Hepatocyte (in vitro differentiated cells): ENCODE measurements around the gene UBE2E1.

Experiments used
- EZH2 ChIP-seq: fragments of 200-600 bp; sonication (generic); IDR thresholded peaks from 2 replicates; pipeline ENCODE4 v1.6.1; 2016; ENCODE audit warnings: antibody characterized with exemption, mild to moderate bottlenecking, borderline replicate concordance
- EZH2phosphoT487 ChIP-seq: fragments of 200-600 bp; sonication (generic); IDR thresholded peaks from one replicate; pipeline ENCODE4 v1.6.1; 2018; ENCODE audit warnings: antibody characterized with exemption, mild to moderate bottlenecking, low read depth, moderate library complexity; ENCODE audit not compliant: unreplicated experiment, severe bottlenecking
- TF ChIP-seq, protein P1 (sequence below): fragments of 200-600 bp; sonication (generic); IDR thresholded peaks from 2 replicates; pipeline ENCODE4 v1.5.1; 2016; ENCODE audit warnings: antibody characterized with exemption, mild to moderate bottlenecking; ENCODE audit not compliant: poor library complexity

DNA sequence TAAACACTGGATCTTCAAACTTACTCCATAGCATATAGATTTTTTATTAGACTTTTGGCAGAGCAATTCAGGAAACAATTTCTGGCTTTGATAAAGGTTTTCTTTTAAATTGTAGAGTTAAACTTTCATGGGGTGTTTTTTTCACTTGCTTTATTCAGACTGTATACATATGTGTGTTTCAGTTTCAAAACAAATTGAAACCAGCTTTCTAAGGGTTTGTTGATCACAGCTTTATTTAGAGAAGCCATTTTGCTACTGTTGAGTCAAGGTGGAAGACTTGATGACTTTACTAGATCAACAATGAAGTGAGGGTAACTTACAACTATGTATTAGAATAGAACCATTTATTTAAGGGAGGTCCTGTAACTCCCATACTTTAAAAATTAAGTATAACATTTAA, 6.2 kb downstream of the UBE2E1 start:
- TF ChIP-seq, protein P1, sequence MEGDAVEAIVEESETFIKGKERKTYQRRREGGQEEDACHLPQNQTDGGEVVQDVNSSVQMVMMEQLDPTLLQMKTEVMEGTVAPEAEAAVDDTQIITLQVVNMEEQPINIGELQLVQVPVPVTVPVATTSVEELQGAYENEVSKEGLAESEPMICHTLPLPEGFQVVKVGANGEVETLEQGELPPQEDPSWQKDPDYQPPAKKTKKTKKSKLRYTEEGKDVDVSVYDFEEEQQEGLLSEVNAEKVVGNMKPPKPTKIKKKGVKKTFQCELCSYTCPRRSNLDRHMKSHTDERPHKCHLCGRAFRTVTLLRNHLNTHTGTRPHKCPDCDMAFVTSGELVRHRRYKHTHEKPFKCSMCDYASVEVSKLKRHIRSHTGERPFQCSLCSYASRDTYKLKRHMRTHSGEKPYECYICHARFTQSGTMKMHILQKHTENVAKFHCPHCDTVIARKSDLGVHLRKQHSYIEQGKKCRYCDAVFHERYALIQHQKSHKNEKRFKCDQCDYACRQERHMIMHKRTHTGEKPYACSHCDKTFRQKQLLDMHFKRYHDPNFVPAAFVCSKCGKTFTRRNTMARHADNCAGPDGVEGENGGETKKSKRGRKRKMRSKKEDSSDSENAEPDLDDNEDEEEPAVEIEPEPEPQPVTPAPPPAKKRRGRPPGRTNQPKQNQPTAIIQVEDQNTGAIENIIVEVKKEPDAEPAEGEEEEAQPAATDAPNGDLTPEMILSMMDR = no peak
- TF ChIP-seq EZH2phosphoT487 (peak; percentile 53), EZH2 (no peak)
